ENCODE results near the gene TUBB4B.

The TUBB4B gene

GRCh38 chr9:137213160-137214060 is 27.7 kb upstream of the TUBB4B start:
- no peak for DNase-seq

- DNase-seq: no peak
These were observed 26.5 kb upstream of the TUBB4B start for GRCh38 chr9:137214620-137215019.

GRCh38 chr9:137215196-137215986 is 25.7 kb upstream of the TUBB4B start:
- no peak for DNase-seq

- DNase-seq: no peak
These were observed 24.7 kb upstream of the TUBB4B start for GRCh38 chr9:137216188-137216965.

- no peak for DNase-seq
These were observed 23.5 kb upstream of the TUBB4B start for GRCh38 chr9:137217276-137218211.

GRCh38 chr9:137218212-137218753 is 22.8 kb upstream of the TUBB4B start:
- DNase-seq: no peak

- DNase-seq: no peak
These were observed 22.3 kb upstream of the TUBB4B start for GRCh38 chr9:137218754-137219271.

- DNase-seq: no peak
These were observed 21.2 kb upstream of the TUBB4B start for GRCh38 chr9:137219757-137220316.

GRCh38 chr9:137220317-137221094 is 20.6 kb upstream of the TUBB4B start:
- no peak for DNase-seq

GRCh38 chr9:137221095-137221505 is 20.0 kb upstream of the TUBB4B start:
- DNase-seq: no peak

GRCh38 chr9:137221506-137222111 is 19.5 kb upstream of the TUBB4B start:
- DNase-seq: no peak

GRCh38 chr9:137222190-137223077 is 18.7 kb upstream of the TUBB4B start, which contains the start of gene RNF208:
TSS of gene RNF208 (minus strand) at chr9:137222240. CDS start at chr9:137221212, 1,028 bp downstream.
- DNase-seq: no peak

- peak; percentile 96 for DNase-seq
These were observed 17.8 kb upstream of the TUBB4B start for GRCh38 chr9:137223078-137223970.

- no peak for DNase-seq
These were observed 16.0 kb upstream of the TUBB4B start, which contains the start of gene CYSRT1 for GRCh38 chr9:137224830-137225694. TSS of gene CYSRT1 (plus strand) at chr9:137225174. CDS start at chr9:137225622, 448 bp downstream.

- DNase-seq: no peak
These were observed 15.3 kb upstream of the TUBB4B start for GRCh38 chr9:137225699-137226331.
